H9 (cell line): ENCODE results near the gene CRABP1. TPM values are rescaled to one million over a fixed set of nuclear protein-coding genes. Genes with fewer than 3 reads are reported as not detected.

Source experiments
- DNase-seq: peaks from one replicate; pipeline ENCODE4 v3.0.0-alpha.2; 2017
- H2AFZ ChIP-seq: one replicate; pipeline ENCODE4 v1.6.1; 2013; ENCODE audit warnings: mild to moderate bottlenecking, low read length, control low read depth, moderate library complexity
- H2AK5ac ChIP-seq: 2 replicates; pipeline ENCODE4 v1.6.1; 2013; ENCODE audit warnings: low read length, control low read depth, mixed read lengths; ENCODE audit not compliant: insufficient read length
- H2BK120ac ChIP-seq: one replicate; pipeline ENCODE4 v1.6.1; 2013; ENCODE audit warnings: low read depth, mild to moderate bottlenecking, low read length, control low read depth, inconsistent platforms; ENCODE audit not compliant: poor library complexity, severe bottlenecking
- H2BK12ac ChIP-seq: 2 replicates; pipeline ENCODE4 v1.6.1; 2013; ENCODE audit warnings: low read length, control low read depth, mixed read lengths, low read depth; ENCODE audit not compliant: insufficient read length
- H2BK15ac ChIP-seq: 2 replicates; pipeline ENCODE4 v1.6.1; 2013; ENCODE audit warnings: low read depth, low read length, control low read depth
- H2BK20ac ChIP-seq: one replicate; pipeline ENCODE4 v1.6.1; 2013; ENCODE audit warnings: low read depth, mild to moderate bottlenecking, low read length, control low read depth, inconsistent platforms; ENCODE audit not compliant: poor library complexity, severe bottlenecking
- H2BK5ac ChIP-seq: 2 replicates; pipeline ENCODE4 v1.6.1; 2013; ENCODE audit warnings: low read length, control low read depth, mixed read lengths; ENCODE audit not compliant: insufficient read length
- H3K14ac ChIP-seq: 2 replicates; pipeline ENCODE4 v1.6.1; 2013; ENCODE audit warnings: low read length, control low read depth; ENCODE audit not compliant: insufficient read depth
- H3K18ac ChIP-seq: 2 replicates; pipeline ENCODE4 v1.6.1; 2013; ENCODE audit warnings: low read depth, mild to moderate bottlenecking, mixed read lengths, low read length, control low read depth; ENCODE audit not compliant: insufficient read length
- H3K23ac ChIP-seq: 2 replicates; pipeline ENCODE4 v1.6.1; 2013; ENCODE audit warnings: low read length, control low read depth, mixed read lengths, low read depth; ENCODE audit not compliant: insufficient read length
- H3K23me2 ChIP-seq: 2 replicates; pipeline ENCODE4 v1.6.1; 2013; ENCODE audit warnings: low read depth, mild to moderate bottlenecking, mixed read lengths, low read length, control low read depth; ENCODE audit not compliant: insufficient read length, poor library complexity, severe bottlenecking
- H3K27ac ChIP-seq: 2 replicates; pipeline ENCODE4 v1.5.1; 2013; ENCODE audit warnings: low read length, control low read depth, mixed read lengths, low read depth; ENCODE audit not compliant: insufficient read length
- H3K27me3 ChIP-seq: 2 replicates; pipeline ENCODE4 v1.6.1; 2013; ENCODE audit warnings: low read length, control low read depth, inconsistent platforms; ENCODE audit not compliant: insufficient read depth
- H3K4ac ChIP-seq: 2 replicates; pipeline ENCODE4 v1.6.1; 2013; ENCODE audit warnings: low read depth, mild to moderate bottlenecking, control low read depth, inconsistent platforms, low read length, moderate library complexity
- H3K4me1 ChIP-seq: 2 replicates; pipeline ENCODE4 v1.6.1; 2013; ENCODE audit warnings: low read length, control low read depth, inconsistent platforms; ENCODE audit not compliant: insufficient read depth
- H3K4me2 ChIP-seq: 2 replicates; pipeline ENCODE4 v1.6.1; 2013; ENCODE audit warnings: low read length, control low read depth, mixed read lengths; ENCODE audit not compliant: insufficient read length, insufficient read depth
- H3K56ac ChIP-seq: 2 replicates; pipeline ENCODE4 v1.6.1; 2013; ENCODE audit warnings: low read depth, mild to moderate bottlenecking, mixed read lengths, low read length, control low read depth; ENCODE audit not compliant: insufficient read length
- H3K79me1 ChIP-seq: 2 replicates; pipeline ENCODE4 v1.6.1; 2013; ENCODE audit warnings: low read depth, mild to moderate bottlenecking, moderate library complexity, low read length, control low read depth, inconsistent platforms; ENCODE audit not compliant: insufficient read depth, poor library complexity, severe bottlenecking
- H3K79me2 ChIP-seq: 2 replicates; pipeline ENCODE4 v1.6.1; 2013; ENCODE audit warnings: low read length, control low read depth, inconsistent platforms; ENCODE audit not compliant: insufficient read depth
- H3K9ac ChIP-seq: 2 replicates; pipeline ENCODE4 v1.6.1; 2013; ENCODE audit warnings: low read length, control low read depth, mixed read lengths; ENCODE audit not compliant: insufficient read length; ENCODE audit errors: extremely low read depth
- H3K9me3 ChIP-seq: one replicate; pipeline ENCODE4 v1.6.1; 2013; ENCODE audit warnings: low read depth, low read length, inconsistent platforms; ENCODE audit not compliant: control insufficient read depth
- H3T11ph ChIP-seq: one replicate; pipeline ENCODE4 v1.6.1; 2013; ENCODE audit warnings: mild to moderate bottlenecking, low read length, control low read depth, inconsistent platforms
- H4K20me1 ChIP-seq: one replicate; pipeline ENCODE4 v1.6.1; 2013; ENCODE audit not compliant: control insufficient read depth, insufficient read length, insufficient read depth
- H4K5ac ChIP-seq: 2 replicates; pipeline ENCODE4 v1.6.1; 2013; ENCODE audit warnings: low read depth, mild to moderate bottlenecking, mixed read lengths, low read length, control low read depth; ENCODE audit not compliant: insufficient read length
- H4K8ac ChIP-seq: replicated peaks from 2 replicates; pipeline ENCODE4 v1.6.1; 2013; ENCODE audit warnings: low read length, control low read depth, mixed read lengths, low read depth; ENCODE audit not compliant: insufficient read length
- H4K91ac ChIP-seq: 2 replicates; pipeline ENCODE4 v1.6.1; 2013; ENCODE audit warnings: low read depth, mild to moderate bottlenecking, moderate library complexity, mixed read lengths, low read length, control low read depth; ENCODE audit not compliant: insufficient read length
- H3K27ac Mint-ChIP-seq, 3 experiments: 2 replicates in 2 of 3; 3 replicates in 1 of 3; pipeline ENCODE4 v1.8.0; 2020 to 2021; ENCODE audit warnings: mixed read lengths in 3 of 3, mild to moderate bottlenecking in 1 of 3, moderate library complexity in 1 of 3
- H3K27me3 Mint-ChIP-seq: 2 replicates; pipeline ENCODE4 v1.8.0; 2021; ENCODE audit warnings: low read depth, mild to moderate bottlenecking, moderate library complexity, mixed read lengths
- H3K36me3 Mint-ChIP-seq, 3 experiments: 2 replicates in 2 of 3; 3 replicates in 1 of 3; pipeline ENCODE4 v1.8.0; 2020 to 2021; ENCODE audit warnings: low read depth in 3 of 3, mixed read lengths in 3 of 3; ENCODE audit not compliant: insufficient read depth in 1 of 3
- H3K4me1 Mint-ChIP-seq, 2 experiments: 2 replicates each; pipeline ENCODE4 v1.8.0; 2020; ENCODE audit warnings: mixed read lengths in 2 of 2
- H3K4me3 Mint-ChIP-seq, 2 experiments: 2 replicates in 1 of 2; 3 replicates in 1 of 2; pipeline ENCODE4 v1.8.0; 2020 to 2021; ENCODE audit warnings: mild to moderate bottlenecking in 2 of 2, mixed read lengths in 2 of 2, moderate library complexity in 1 of 2
- H3K9me3 Mint-ChIP-seq, 2 experiments: 2 replicates in 1 of 2; 3 replicates in 1 of 2; pipeline ENCODE4 v1.8.0; 2020; ENCODE audit warnings: mild to moderate bottlenecking in 2 of 2, mixed read lengths in 2 of 2, moderate library complexity in 1 of 2
- CTCF ChIP-seq: fragments of 200-600 bp; sonication (generic); conservative IDR thresholded peaks from 3 replicates; pipeline ENCODE4 v1.8.0; 2021; ENCODE audit warnings: antibody characterized with exemption, mild to moderate bottlenecking
- WGBS: extraction: QIAGEN DNeasy Blood & Tissue Kit; methylation state at CpG from one replicate; pipeline ENCODE4 v1.1.7; 2013; ENCODE audit warnings: missing lambda C conversion rate, low lambda C conversion rate, mixed read lengths; ENCODE audit not compliant: insufficient read length; ENCODE audit errors: extremely low coverage; 5-methylcytosine and 5-hydroxymethylcytosine counted together
- total RNA-seq: library from RNA; stranded (reverse); gene quantifications from 2 replicates; pipeline ENCODE4 v1.2.1, GENCODE V29; 2021

The CRABP1 gene
- total RNA-seq, 1 experiment from 2014 or later = 93.1 TPM

GRCh38 chr15:78351539-78351938, 11.4 kb downstream of the CRABP1 start:
- H3K79me1 ChIP-seq = no peaks in the 10 kb centered on the region
- no peak overlapping the region for H3K56ac ChIP-seq
- H3K79me2 ChIP-seq = no peaks in the 10 kb centered on the region
- WGBS = no CpG with 5 or more reads among the region's 3 CpGs
- no peak overlapping the region for H3K4ac ChIP-seq
- H4K20me1 ChIP-seq = no peaks in the 10 kb centered on the region
- Mint-ChIP-seq H3K27ac (no peak overlapping the region), H3K4me1 (peaks cover 6 to 20% of the 10 kb centered on the region in 2 experiments), H3K36me3 (peaks cover 11 to 27% (median 21%) of the 10 kb centered on the region in 3 experiments), H3K4me3 (no peak overlapping the region), H3K27me3 (peaks cover 2% of the 10 kb centered on the region), H3K9me3 (no peaks in the 10 kb centered on the region)
- no peaks in the 10 kb centered on the region for H3K9me3 ChIP-seq
- no peaks in the 10 kb centered on the region for H3K27me3 ChIP-seq
- no peak overlapping the region for H3K4me2 ChIP-seq
- no peak overlapping the region for H2BK5ac ChIP-seq
- no peak overlapping the region for H3K18ac ChIP-seq
- H3K9ac ChIP-seq = no peak overlapping the region
- no peak overlapping the region for H3K14ac ChIP-seq
- no peak overlapping the region for H3T11ph ChIP-seq
- no peaks in the 10 kb centered on the region for H3K4me1 ChIP-seq
- H2BK20ac ChIP-seq = no peak overlapping the region
- TF ChIP-seq CTCF = no peak
- H2BK12ac ChIP-seq = no peak overlapping the region
- no peaks in the 10 kb centered on the region for H3K23me2 ChIP-seq
- H4K91ac ChIP-seq = no peak overlapping the region
- no peak overlapping the region for H2AFZ ChIP-seq
- H4K5ac ChIP-seq = no peak overlapping the region
- H4K8ac ChIP-seq = no peak overlapping the region
- H2AK5ac ChIP-seq = no peak overlapping the region
- H3K23ac ChIP-seq = no peak overlapping the region
- no peak overlapping the region for H2BK15ac ChIP-seq
- no peak for DNase-seq
- H2BK120ac ChIP-seq = no peak overlapping the region
- no peak overlapping the region for H3K27ac ChIP-seq
